Smooth muscle cell (in vitro differentiated cells): ENCODE measurements around the gene VTI1A. TPM values are rescaled to one million over a fixed set of nuclear protein-coding genes. Genes with fewer than 3 reads are reported as not detected.

Experiments used
- DNase-seq: peaks from one replicate; lab custom pipeline; 2025; ENCODE audit not compliant: unreplicated experiment; lab: John Stamatoyannopoulos, UW
- H2AFZ ChIP-seq: fragments of 200-600 bp; sonication (generic); 2 replicates; pipeline ENCODE4 v1.6.0; 2016; ENCODE audit warnings: antibody characterized with exemption, low read depth, mild to moderate bottlenecking
- H3F3A ChIP-seq: fragments of 200-600 bp; sonication (generic); 2 replicates; pipeline ENCODE4 v1.6.0; 2017; ENCODE audit warnings: antibody characterized with exemption, low read depth
- H3K27ac ChIP-seq: fragments of 200-600 bp; sonication (generic); 2 replicates; pipeline ENCODE4 v1.5.1; 2016; ENCODE audit warnings: low read depth, mild to moderate bottlenecking
- H3K27me3 ChIP-seq: fragments of 200-600 bp; sonication (generic); 2 replicates; pipeline ENCODE4 v1.6.1; 2016; ENCODE audit warnings: low read depth, mild to moderate bottlenecking
- H3K36me3 ChIP-seq: fragments of 200-600 bp; sonication (generic); 2 replicates; pipeline ENCODE4 v1.5.1; 2016; ENCODE audit warnings: low read depth
- H3K4me1 ChIP-seq: fragments of 200-600 bp; sonication (generic); 2 replicates; pipeline ENCODE4 v1.5.1; 2016; ENCODE audit warnings: low read depth
- H3K4me2 ChIP-seq: fragments of 200-600 bp; sonication (generic); 2 replicates; pipeline ENCODE4 v1.6.0; 2016; ENCODE audit warnings: mild to moderate bottlenecking
- H3K4me3 ChIP-seq: fragments of 200-600 bp; sonication (generic); 2 replicates; pipeline ENCODE4 v1.5.1; 2016; ENCODE audit warnings: mild to moderate bottlenecking
- H3K79me2 ChIP-seq: fragments of 200-600 bp; sonication (generic); 2 replicates; pipeline ENCODE4 v1.6.0; 2016; ENCODE audit warnings: low read depth, mild to moderate bottlenecking
- H3K9ac ChIP-seq: fragments of 200-600 bp; sonication (generic); 2 replicates; pipeline ENCODE4 v1.6.0; 2016; ENCODE audit warnings: low read depth
- H3K9me3 ChIP-seq: fragments of 200-600 bp; sonication (generic); replicated peaks from 2 replicates; pipeline ENCODE4 v1.5.1; 2016; ENCODE audit warnings: low read depth
- H4K20me1 ChIP-seq: fragments of 200-600 bp; sonication (generic); 2 replicates; pipeline ENCODE4 v1.6.0; 2016; ENCODE audit warnings: low read depth
- WGBS: methylation state at CpG from one replicate; pipeline ENCODE4 v1.1.7; 2016; ENCODE audit warnings: low lambda C conversion rate; 5-methylcytosine and 5-hydroxymethylcytosine counted together
- polyA plus RNA-seq: library from polyadenylated mRNA; unstranded; fragments of >200 nt; fragmentation: Nextera tagmentation; extraction: Ambion mirVana; gene quantifications from 2 replicates; pipeline ENCODE4 v1.2.1, GENCODE V29; 2016
- total RNA-seq: library from RNA; depleted of rRNA; stranded (reverse); fragments of >200 nt; gene quantifications from 2 replicates; pipeline ENCODE4 v1.2.3, GENCODE V29; 2014
- TF ChIP-seq, protein P1 (sequence below): fragments of 200-600 bp; sonication (generic); IDR thresholded peaks from 2 replicates; pipeline ENCODE4 v1.5.1; 2017; ENCODE audit warnings: borderline replicate concordance, mild to moderate bottlenecking, antibody characterized with exemption; ENCODE audit not compliant: insufficient read depth, poor library complexity, severe bottlenecking

The VTI1A gene
- total and polyA plus RNA-seq, 2 experiments from 2014 or later = 14.0 to 21.8 TPM

- H3K4me2 ChIP-seq = no peak overlapping the region
- no peak overlapping the region for H3K4me3 ChIP-seq
- TF ChIP-seq, protein P1, sequence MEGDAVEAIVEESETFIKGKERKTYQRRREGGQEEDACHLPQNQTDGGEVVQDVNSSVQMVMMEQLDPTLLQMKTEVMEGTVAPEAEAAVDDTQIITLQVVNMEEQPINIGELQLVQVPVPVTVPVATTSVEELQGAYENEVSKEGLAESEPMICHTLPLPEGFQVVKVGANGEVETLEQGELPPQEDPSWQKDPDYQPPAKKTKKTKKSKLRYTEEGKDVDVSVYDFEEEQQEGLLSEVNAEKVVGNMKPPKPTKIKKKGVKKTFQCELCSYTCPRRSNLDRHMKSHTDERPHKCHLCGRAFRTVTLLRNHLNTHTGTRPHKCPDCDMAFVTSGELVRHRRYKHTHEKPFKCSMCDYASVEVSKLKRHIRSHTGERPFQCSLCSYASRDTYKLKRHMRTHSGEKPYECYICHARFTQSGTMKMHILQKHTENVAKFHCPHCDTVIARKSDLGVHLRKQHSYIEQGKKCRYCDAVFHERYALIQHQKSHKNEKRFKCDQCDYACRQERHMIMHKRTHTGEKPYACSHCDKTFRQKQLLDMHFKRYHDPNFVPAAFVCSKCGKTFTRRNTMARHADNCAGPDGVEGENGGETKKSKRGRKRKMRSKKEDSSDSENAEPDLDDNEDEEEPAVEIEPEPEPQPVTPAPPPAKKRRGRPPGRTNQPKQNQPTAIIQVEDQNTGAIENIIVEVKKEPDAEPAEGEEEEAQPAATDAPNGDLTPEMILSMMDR = no peak
- H3K4me1 ChIP-seq = peaks cover 19% of the 10 kb centered on the region
- 81% methylated on average over 9 of the region's 9 CpGs for WGBS
- no peaks in the 10 kb centered on the region for H4K20me1 ChIP-seq
- H3K27ac ChIP-seq = no peak overlapping the region
- H3K36me3 ChIP-seq = no peaks in the 10 kb centered on the region
- H3K9ac ChIP-seq = no peak overlapping the region
- no peaks in the 10 kb centered on the region for H3K79me2 ChIP-seq
- no peaks in the 10 kb centered on the region for H3K9me3 ChIP-seq
- no peak overlapping the region for H2AFZ ChIP-seq
- no peaks in the 10 kb centered on the region for H3K27me3 ChIP-seq
- no peak for DNase-seq
- H3F3A ChIP-seq = peaks cover 5% of the 10 kb centered on the region
These were observed 350.8 kb downstream of the VTI1A start for GRCh38 chr10:112797855-112798254.

- no peak overlapping the region for H3K4me2 ChIP-seq
- H2AFZ ChIP-seq = no peak overlapping the region
- no peaks in the 10 kb centered on the region for H3K36me3 ChIP-seq
- peaks cover 2% of the 10 kb centered on the region for H3F3A ChIP-seq
- H3K4me1 ChIP-seq = peaks cover 15% of the 10 kb centered on the region
- no peak overlapping the region for H3K4me3 ChIP-seq
- no peaks in the 10 kb centered on the region for H3K79me2 ChIP-seq
- H4K20me1 ChIP-seq = no peaks in the 10 kb centered on the region
- TF ChIP-seq, protein P1 = no peak
- WGBS = 94% methylated on average over 5 of the region's 5 CpGs
- no peak overlapping the region for H3K9ac ChIP-seq
- no peaks in the 10 kb centered on the region for H3K9me3 ChIP-seq
- H3K27me3 ChIP-seq = no peaks in the 10 kb centered on the region
- no peak overlapping the region for H3K27ac ChIP-seq
- DNase-seq = no peak
These were observed 352.0 kb downstream of the VTI1A start for GRCh38 chr10:112799038-112799437.

GRCh38 chr10:112799726-112800510 lies 352.9 kb downstream of the VTI1A start:
- Histone ChIP-seq H2AFZ (no peak overlapping the region), H3K79me2 (no peaks in the 10 kb centered on the region), H3K4me2 (no peak overlapping the region), H4K20me1 (no peaks in the 10 kb centered on the region), H3K4me1 (peaks cover 21% of the 10 kb centered on the region), H3K9ac (no peak overlapping the region), H3K36me3 (no peaks in the 10 kb centered on the region), H3K9me3 (no peaks in the 10 kb centered on the region), H3K27ac (no peak overlapping the region), H3F3A (no peaks in the 10 kb centered on the region), H3K27me3 (no peaks in the 10 kb centered on the region), H3K4me3 (no peak overlapping the region)
- WGBS = 93% methylated on average over 8 of the region's 8 CpGs
- TF ChIP-seq, protein P1 = no peak
- no peak for DNase-seq

DNA sequence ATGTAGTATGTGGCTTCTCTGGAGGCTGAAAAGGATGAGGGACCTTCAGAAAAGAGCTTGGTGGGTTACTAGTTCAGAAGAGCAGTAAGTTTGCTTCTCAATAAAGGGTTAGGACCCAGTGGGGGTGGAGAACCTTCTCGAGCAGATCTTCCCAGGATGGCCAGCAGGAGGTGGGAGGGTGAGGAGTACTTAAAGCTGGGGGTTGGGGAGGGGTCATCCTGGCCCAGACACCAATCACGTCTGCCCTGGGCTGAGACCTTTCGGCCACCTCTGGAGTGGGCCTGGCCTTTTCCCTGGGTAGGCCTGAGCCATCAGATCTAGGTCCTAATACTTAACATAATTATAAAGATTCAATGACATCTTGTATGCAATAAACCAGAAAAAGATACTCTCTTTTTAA lies 354.0 kb downstream of the VTI1A start:
- H3K9me3 ChIP-seq = no peaks in the 10 kb centered on the region
- no peak for DNase-seq
- no peaks in the 10 kb centered on the region for H3K36me3 ChIP-seq
- no peaks in the 10 kb centered on the region for H3K27me3 ChIP-seq
- no peaks in the 10 kb centered on the region for H3K79me2 ChIP-seq
- no peaks in the 10 kb centered on the region for H4K20me1 ChIP-seq
- H3K4me3 ChIP-seq = no peak overlapping the region
- H3K4me1 ChIP-seq = peaks cover 21% of the 10 kb centered on the region
- H3K4me2 ChIP-seq = no peak overlapping the region
- H3K9ac ChIP-seq = no peak overlapping the region
- no peaks in the 10 kb centered on the region for H3F3A ChIP-seq
- no peak overlapping the region for H3K27ac ChIP-seq
- TF ChIP-seq, protein P1 = no peak
- no peak overlapping the region for H2AFZ ChIP-seq
- 89% methylated on average over 3 of the region's 3 CpGs for WGBS
